Epidermal melanocyte (primary cell): Measurements from ENCODE around the gene KATNAL1.

Experiments used
- DNase-seq: peaks from one replicate; pipeline ENCODE4 v3.0.0; 2011; ENCODE audit warnings: low spot score; ENCODE audit not compliant: insufficient read length

Gene KATNAL1

DNA sequence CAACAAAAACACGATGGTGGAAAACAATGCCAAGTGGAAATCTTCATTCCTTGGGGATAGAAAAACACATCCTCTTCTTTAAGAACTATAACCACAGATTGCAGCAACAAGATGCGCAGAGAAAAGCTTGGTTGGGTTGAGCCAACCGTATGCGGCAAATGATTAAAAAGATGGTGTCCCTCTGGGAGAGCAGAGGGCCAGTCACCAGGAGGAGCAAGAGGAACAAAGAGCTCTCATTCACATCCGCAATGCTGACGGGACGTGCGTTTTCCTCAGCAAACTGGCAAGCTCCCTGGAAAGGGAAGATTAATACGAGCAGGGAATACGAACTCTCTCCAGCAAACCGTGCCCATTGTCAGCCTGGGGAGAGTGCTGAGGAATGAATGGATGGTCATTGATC, 141.6 kb downstream of the KATNAL1 start:
- no peak for DNase-seq

DNA sequence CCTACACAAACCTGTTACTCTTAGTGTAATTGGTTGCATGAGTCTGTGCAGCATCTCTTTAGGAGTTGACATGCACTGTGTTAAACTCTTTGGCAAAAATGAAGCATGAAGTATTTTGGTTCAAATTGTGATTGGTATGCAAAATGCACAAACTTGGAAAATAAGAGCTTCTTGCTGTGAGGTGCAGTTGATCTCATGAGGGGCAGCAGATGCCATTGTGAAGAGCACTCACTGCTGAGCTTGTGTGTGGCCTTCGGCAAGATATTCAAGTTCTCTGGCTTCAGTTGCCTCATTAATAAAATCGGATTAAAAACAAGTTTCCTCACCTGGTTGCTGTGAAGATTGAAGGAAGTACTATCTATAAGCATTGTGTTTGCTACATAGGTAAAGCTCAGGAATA, 142.3 kb downstream of the KATNAL1 start:
- no peak for DNase-seq

DNA sequence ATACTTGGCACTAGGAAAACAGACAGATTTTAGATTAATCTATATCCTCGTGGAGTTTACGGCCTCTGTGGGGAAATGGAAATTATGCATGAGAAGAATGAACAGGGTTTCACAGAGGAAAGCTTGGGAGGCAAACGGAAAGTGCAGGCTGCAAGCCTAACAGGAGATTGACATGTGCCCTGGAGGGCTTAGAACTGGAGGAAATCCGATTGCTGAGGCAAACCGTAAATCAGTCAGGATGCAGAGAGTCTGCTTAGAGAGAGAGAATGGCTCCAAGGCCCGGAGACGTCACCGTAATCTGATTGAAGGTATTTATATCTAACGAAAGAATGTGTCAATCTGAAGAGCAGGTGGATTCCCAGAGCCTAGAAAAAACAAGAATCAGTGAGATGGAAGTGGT, 143.2 kb downstream of the KATNAL1 start:
- DNase-seq = no peak

DNA sequence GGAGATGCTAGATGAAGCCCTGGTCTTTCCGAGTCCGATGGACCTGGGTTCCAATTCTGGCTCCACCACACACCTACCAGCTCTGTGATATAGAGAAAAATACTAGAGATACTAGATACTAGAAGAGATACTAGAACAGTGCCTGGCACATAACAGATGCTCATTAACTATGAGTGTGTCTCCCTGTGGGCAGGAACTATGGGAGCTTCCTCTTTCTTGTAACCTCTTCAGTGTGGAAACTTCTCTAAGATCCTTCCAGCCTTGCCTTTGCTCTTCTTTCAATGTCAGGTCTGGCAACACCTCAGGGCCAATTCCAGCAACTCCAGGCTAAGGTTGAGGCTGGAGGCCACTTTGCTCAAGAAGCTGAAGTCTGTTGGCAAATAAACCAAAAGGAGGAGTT, 143.9 kb downstream of the KATNAL1 start:
- DNase-seq = no peak

DNA sequence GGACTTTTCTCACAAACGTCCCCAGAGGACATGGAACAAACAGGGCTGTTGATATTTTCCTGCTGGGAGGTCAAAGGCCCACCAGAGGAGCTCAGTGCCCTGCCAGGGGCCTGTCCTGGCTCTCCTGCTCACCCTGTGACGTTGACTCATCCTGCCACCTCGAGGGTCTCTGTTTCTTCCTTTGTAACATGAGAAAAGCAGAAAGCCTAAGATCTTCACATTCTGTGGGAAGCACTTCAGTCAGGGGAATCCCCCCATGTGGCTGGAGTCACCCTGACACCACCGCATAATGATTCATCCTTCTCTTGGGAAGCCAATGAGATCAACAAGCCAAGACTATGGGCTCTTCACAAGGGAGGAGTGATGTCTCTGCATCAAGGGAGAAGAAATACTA, 147.9 kb downstream of the KATNAL1 start:
- no peak for DNase-seq

DNA sequence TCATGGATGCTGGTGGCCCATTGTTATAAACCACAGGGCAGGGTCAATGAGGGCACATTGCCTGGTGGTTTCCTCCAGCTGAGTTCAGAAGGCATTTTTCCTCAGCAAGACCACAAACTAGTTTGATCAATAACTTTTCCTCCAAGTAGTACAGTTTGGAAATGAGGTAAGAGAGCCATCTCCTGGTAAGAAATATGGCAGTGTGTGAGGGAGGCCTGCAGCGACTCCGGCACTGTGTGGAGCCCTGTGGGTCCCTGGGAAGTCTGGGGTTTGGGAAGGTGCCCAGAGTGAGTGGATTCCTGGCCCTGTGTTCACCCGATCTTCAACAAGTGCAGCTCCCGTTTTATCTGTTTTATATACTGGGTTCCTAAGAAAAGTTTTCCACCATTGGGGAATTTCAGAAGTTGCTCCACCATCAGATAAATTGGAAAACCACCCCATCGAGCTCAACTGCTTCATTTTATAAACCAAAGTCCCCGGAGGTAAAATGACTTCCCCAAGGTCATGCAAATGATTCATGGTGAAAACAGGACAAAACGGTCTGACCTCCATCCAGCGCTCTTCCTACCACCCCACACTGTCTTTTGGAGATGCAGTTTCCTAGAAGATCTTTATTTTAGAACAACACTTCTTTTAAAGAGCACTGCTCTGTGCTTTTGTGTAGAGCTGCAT, 148.4 kb downstream of the KATNAL1 start:
- DNase-seq = no peak

DNA sequence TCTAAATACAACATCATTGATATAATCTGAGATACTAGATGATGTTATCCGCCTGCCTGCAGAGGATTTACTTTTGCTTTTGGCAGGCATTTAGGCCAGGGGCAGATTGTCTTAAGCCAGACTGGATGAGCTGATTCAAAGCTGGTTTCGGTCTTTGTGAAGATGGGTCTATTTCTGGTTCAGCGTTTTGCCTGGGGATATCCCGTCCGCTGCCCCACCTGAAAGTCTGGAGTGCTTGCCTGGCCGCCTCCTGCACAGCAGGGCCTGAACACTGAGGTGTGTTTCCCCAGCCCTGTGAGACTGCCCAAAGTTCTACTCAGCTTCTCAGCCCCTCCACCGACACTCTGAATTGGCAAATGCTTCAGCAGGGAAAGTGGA, 149.7 kb downstream of the KATNAL1 start:
- no peak for DNase-seq

DNA sequence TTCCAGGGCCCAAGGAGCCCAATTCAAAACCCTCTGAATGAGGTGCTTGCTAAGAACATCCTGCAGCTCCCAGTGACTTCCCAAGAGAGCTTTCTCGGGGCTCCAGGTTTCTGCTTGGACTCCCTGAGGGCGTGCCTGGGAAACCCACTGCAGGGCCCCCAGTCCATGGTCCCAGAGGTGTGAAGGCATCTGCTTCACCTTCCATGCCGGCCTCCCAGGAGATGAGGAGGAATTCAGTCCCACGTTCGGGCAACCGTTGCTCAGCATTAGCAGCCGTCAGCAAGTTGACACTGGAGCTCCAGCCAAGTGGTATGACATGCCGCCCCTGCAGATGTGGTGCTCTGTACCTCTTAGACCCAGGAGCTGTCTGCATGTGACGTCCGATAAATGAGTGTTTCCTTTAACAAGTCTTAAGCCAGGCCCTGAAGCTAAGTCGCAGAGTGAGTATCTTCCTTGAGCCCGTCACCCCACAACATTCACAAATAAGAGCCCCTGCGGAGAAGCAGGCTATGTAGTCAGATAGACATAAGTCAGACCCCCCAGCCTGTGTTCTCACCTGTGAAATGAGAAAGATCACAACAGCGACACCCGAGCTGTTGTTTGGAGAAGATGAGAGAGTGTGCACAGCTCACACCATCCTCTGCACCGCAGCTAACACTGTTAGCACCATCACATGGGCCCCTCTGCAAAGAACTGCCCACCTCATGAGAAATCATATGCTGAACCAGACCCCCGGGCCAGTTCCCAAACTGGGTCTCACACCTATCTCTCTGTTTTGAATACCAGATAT, 150.3 kb downstream of the KATNAL1 start:
- no peak for DNase-seq

DNA sequence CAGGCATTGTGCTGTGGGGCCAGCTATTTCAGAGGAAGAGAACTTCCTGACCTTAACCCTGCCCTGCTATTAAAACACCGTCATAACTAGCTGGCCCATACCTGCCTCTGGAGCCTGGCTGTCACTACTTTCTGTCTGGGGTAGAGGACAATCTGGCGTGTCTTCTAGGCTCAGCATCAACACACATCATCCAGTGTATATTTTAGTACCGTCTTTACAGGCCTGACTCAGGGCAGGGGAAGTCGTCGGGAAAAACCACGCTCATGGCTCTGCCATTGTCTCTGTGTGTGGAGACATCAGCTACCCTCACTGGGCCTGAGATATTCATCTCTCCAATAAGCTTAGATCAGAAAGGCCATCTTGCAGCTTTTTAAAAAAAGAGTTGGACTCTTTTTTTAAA, 151.1 kb downstream of the KATNAL1 start:
- no peak for DNase-seq

DNA sequence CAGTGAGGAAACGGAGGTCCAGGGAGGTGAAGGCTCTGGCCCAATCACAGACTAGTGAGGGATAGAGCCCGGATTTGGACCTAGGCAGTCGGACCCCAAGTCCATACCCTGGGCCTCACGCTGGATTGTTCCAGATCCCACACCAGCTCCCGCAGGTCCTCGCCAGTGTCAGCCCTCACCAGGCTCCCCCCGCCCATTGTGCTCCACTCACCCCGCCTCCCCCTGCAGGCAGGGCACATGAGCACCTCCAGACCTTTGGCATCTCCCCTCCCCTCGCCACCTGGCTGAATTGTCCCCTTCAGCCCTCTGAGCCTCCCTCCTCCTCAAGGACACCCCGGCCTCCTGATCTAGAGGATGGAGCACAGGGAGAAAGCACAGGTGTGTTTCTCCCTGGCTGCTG, 152.4 kb downstream of the KATNAL1 start:
- DNase-seq = no peak

DNA sequence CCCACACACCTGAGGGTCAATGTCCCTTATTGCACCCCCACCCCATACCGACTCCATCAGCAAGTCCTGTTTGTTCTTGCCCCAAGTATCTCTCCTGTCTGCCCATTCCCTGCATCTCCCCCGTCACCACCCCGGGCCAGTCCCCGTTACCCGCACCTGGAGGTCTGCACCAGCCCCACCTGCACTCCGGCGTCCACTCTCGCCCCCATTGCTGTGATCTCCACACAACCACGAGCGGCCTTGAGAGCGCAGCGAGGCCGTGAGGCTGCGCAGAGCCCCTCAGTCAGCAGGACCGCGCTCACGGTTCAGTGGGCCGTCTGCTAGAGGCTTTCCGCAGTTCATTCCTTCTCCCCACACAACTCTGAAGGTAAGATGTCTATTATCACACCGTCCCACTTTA, 152.8 kb downstream of the KATNAL1 start:
- DNase-seq = no peak

DNA sequence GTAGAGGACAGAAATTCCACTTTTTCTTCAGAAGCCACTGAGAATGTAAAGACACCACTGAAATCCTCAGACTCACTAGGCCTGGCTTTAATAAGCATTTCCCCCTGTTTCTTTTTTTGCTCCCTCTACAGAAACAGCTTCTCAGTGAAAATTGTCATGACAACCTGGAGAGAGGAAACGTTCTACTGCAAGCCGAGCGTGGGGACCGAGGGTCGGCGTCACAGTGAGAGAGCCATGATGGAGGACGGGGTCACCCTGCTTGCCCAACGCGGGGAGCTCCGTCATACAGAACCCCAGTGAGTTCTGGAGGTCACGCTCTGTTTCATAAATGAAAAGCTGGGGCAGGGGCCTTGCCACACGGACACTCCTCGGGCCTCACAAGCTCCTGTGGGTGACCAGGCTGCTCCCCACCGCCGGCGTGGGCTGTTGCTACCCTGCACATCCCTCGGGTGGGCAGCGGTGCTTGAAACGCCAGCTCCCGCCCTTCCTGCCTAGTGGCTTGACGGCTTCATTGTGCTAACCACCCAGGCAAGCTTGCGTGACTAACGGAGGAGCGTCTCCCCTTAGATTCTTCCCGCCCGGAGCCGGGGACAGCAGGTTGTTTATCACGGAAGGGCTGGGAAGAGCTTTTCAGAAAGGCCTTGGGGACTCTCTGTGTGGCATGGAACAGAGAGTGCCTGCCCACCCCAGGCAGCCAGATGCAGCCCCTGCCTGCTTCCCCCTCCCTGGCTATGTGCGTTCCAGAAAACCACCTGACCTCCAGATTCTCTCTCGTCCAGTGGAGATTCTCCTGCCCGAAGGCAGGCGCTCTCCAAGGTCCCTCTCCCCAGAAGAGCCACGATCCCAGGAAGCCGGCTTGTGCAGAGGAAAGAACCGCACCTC, 153.6 kb downstream of the KATNAL1 start:
- DNase-seq = no peak
